Muscle of arm (tissue), 12 donors: ENCODE data around the gene CSF3. TPM values are rescaled to one million over a fixed set of nuclear protein-coding genes. Genes with fewer than 3 reads are reported as not detected.
"Not testable (repeated sequence)": the region's sequence is repeated elsewhere in the genome, so short reads cannot be mapped to it uniquely, and the experiment has no call there.

Experiments used
- DNase-seq: peaks from one replicate; pipeline ENCODE4 v3.0.0-alpha.2; 2013
- polyA plus RNA-seq, 12 donors: library from polyadenylated mRNA; unstranded; fragments of 120-200 nt; gene quantifications; one replicate each; pipeline ENCODE4 v1.2.1, GENCODE V29; 2013; ENCODE audit not compliant: insufficient read length in 12 of 12

Gene CSF3
- polyA plus RNA-seq, 12 donors: 0.15 to 0.28 (median 0.23) TPM; not detected in 6

GRCh38 chr17:39996800-39997199, 18.4 kb upstream of the CSF3 start:
- no peak for DNase-seq

GRCh38 chr17:39997543-39997942, 17.7 kb upstream of the CSF3 start:
- DNase-seq: no peak

GRCh38 chr17:39999067-39999466, 16.2 kb upstream of the CSF3 start:
- no peak for DNase-seq

- no peak for DNase-seq
Observed at GRCh38 chr17:40000161-40000560, 15.1 kb upstream of the CSF3 start.

GRCh38 chr17:40001335-40001734, 13.9 kb upstream of the CSF3 start:
- not testable (repeated sequence) for DNase-seq

GRCh38 chr17:40004072-40004471, 11.2 kb upstream of the CSF3 start:
- no peak for DNase-seq

- no peak for DNase-seq
Observed at GRCh38 chr17:40004712-40005111, 10.5 kb upstream of the CSF3 start.

GRCh38 chr17:40005520-40005919, 9.7 kb upstream of the CSF3 start:
- no peak for DNase-seq

- DNase-seq: not testable (repeated sequence)
Observed at GRCh38 chr17:40010946-40011500, 4.2 kb upstream of the CSF3 start.

GRCh38 chr17:40012017-40012647, 3.1 kb upstream of the CSF3 start:
- DNase-seq: not testable (repeated sequence)

GRCh38 chr17:40014375-40014980, 762 bp upstream of the CSF3 start:
- no peak for DNase-seq

- DNase-seq: no peak
Observed at GRCh38 chr17:40015998-40016985, 1.1 kb downstream of the CSF3 start.

- no peak for DNase-seq
Observed at GRCh38 chr17:40017422-40018080, 2.3 kb downstream of the CSF3 start.

GRCh38 chr17:40018211-40019121, 3.2 kb downstream of the CSF3 start:
- DNase-seq: peak; percentile 66

GRCh38 chr17:40019140-40019991, 4.1 kb downstream of the CSF3 start:
- no peak for DNase-seq

- DNase-seq: no peak
Observed at GRCh38 chr17:40020146-40020545, 4.9 kb downstream of the CSF3 start.

- no peak for DNase-seq
Observed at GRCh38 chr17:40021451-40021971, 6.3 kb downstream of the CSF3 start.

- no peak for DNase-seq
Observed at GRCh38 chr17:40022497-40022896, 7.3 kb downstream of the CSF3 start.

GRCh38 chr17:40022961-40023541, 7.8 kb downstream of the CSF3 start:
- DNase-seq: no peak
